ENCODE measurements around the gene OTULIN. TPM values are rescaled to one million over a fixed set of nuclear protein-coding genes. Genes with fewer than 3 reads are reported as not detected.

OTULIN gene
- total RNA-seq, 1 donor from 2014 or later, result 23.1 TPM

DNA sequence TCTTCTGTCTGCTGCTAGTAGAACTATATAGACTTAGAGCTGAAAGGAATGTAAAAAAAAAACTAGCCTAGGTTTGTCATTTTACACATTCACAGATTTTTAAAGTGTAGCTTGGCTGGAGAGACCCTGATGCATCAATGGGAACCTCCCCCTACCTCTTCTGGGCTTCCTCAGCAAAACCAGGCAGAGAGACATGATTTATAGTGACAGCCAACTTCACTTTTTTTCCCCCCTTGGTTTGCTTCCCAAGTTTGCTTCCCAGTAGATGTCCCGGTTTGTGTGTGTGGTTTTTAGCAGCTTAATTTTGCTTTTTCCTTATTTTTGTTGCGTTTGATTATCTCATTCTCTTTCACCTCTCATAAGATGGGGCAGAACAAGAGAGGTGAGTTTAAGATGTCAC, 1.8 kb downstream of the OTULIN start:
- no peak for DNase-seq
- ATAC-seq (ENCODE audit: poor library complexity), result no peak
- intact Hi-C loops (cut with DNase I), result no loop called here

GRCh38 chr5:14667290-14667689, 2.8 kb downstream of the OTULIN start:
- ATAC-seq (ENCODE audit: poor library complexity) (no peak), DNase-seq (no peak)
- intact Hi-C loops (cut with DNase I), result no loop called here

- DNase-seq, result no peak
- ATAC-seq (ENCODE audit: poor library complexity), result no peak
- intact Hi-C loops (cut with DNase I), result no loop called here
Observed at GRCh38 chr5:14667770-14668169, 3.3 kb downstream of the OTULIN start.

DNA sequence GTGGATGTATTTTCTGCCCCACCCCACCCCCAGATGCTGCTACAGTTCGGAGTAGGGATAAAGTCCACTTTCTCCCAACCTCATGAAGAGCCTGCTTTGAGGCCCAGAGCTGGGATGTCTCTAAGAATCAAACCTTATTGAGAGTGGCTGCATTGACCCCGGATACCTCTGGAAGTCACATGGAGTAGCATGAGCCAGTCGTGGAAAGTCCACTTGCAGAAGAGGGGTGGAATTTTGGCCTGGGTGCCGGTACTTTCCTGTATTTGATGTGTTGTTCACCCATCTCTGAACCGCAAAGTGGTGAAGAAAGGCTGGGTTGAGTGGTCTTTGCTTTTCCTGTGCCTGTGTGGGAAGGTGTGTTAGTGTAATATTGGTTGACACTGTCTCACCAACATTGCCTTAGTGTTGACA, 3.7 kb downstream of the OTULIN start:
- intact Hi-C loops (cut with DNase I), result no loop called here
- DNase-seq (no peak), ATAC-seq (ENCODE audit: poor library complexity) (no peak)

DNA sequence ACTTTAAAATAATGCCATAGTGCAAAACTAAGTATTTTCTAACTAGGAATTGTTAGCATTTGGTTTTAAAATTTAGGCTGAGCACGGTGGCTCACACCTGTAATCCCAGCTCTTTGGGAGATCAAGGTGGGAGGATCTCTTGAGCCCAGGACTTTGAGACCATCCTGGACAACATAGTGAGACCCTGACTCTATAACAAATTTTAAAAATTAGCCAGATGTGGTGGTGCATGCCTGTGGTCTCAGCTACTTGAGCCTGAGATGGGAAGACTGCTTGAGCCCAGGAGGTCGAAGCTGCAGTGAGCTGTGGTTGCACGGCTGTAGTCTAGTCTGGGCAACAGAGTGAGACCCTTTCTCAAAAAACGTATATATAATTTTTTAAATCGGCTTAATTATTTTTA, 4.9 kb downstream of the OTULIN start:
- intact Hi-C loops (cut with DNase I), result no loop called here
- ATAC-seq (ENCODE audit: poor library complexity), result no peak

GRCh38 chr5:14669975-14670374, 5.5 kb downstream of the OTULIN start:
- no peak for DNase-seq
- intact Hi-C loops (cut with DNase I), result no loop called here
- no peak for ATAC-seq (ENCODE audit: poor library complexity)

More for the DNA sequence above, 4.9 kb downstream of the OTULIN start:
- DNase-seq, result no peak

- DNase-seq (no peak), ATAC-seq (ENCODE audit: poor library complexity) (no peak)
- intact Hi-C loops (cut with DNase I), result no loop called here
Observed at GRCh38 chr5:14671414-14671813, 6.9 kb downstream of the OTULIN start.

- ATAC-seq (ENCODE audit: poor library complexity) (peak; percentile 10), DNase-seq (no peak)
- intact Hi-C loops (cut with DNase I), result no loop called here
Observed at GRCh38 chr5:14672082-14672481, 7.6 kb downstream of the OTULIN start.

DNA sequence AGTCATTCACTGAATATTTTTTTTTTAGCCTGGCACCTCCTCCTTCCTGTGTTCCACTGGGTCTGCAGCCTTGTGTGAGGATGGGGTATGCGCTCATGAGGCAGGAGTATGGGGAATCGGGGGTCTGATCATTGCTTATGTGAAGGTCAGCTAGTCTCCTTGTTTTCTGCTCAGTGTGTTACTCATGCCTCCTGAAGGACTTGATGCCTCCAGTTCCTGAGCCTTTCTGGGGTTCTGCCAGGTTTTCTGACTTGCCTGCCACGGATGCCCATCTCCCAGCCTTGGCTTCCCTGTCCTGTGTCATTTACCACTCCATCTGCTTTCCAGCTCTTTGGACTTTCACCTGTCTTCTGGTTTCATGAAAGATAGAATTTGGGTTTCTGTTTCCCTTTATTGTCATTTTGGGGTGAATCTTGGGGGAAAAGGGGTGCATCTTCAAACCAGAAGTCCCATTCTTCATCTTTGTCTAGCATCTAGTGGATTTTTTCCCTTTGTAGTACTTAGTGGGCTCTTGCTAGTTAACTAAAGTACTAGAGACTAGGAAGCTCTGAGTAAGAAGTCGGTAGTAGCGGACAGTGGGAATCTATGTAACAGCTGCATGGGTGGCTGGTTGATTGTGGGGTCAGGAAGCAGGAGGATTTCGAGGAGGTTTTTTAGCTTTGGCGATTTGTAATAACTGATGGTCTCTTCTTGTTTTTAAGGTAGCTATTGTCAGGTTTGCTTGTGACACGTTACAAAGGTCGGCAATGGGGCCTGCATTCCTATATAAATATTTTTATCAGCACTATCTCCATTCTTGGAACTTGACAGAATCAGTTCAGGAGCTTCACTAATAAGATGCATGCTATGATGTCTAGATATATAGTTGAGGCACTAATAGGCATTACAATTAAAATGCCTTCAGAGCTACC, 8.2 kb downstream of the OTULIN start:
- peak; percentile 15 for ATAC-seq (ENCODE audit: poor library complexity)
- intact Hi-C loops (cut with DNase I), result no loop called here
- no peak for DNase-seq

- ATAC-seq (ENCODE audit: poor library complexity) (no peak), DNase-seq (no peak)
- intact Hi-C loops (cut with DNase I), result no loop called here
Observed at GRCh38 chr5:14673443-14673842, 8.9 kb downstream of the OTULIN start.

- no peak for DNase-seq
- intact Hi-C loops (cut with DNase I), result no loop called here
- no peak for ATAC-seq (ENCODE audit: poor library complexity)
Observed at GRCh38 chr5:14674983-14675854, 10.7 kb downstream of the OTULIN start.

DNA sequence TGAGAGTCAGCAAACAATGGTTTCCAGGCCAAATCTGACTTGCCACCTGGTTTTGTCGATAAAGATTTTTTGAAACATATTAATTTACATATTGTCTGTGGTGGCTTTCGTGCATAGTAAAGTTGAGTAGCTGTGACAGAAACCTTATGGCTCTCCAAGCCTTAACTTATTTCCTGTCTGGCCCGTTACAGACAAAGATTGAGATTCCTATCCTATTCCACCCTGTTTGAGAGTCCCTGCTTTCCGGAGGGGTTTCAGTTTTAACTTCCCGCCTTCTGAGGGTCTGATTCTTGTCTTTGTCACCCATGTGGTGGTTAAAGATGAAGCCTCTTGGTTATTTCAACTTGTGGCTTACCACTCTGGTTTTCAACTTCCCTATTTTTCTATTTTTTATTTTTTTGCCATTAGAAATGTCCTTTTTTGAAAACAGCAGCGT, 11.4 kb downstream of the OTULIN start:
- ATAC-seq (ENCODE audit: poor library complexity) (no peak), DNase-seq (no peak)
- intact Hi-C loops (cut with DNase I), result no loop called here

- intact Hi-C loops (cut with DNase I), result no loop called here
- ATAC-seq (ENCODE audit: poor library complexity) (peak; percentile 30), DNase-seq (no peak)
Observed at GRCh38 chr5:14676320-14676719, 11.8 kb downstream of the OTULIN start.

DNA sequence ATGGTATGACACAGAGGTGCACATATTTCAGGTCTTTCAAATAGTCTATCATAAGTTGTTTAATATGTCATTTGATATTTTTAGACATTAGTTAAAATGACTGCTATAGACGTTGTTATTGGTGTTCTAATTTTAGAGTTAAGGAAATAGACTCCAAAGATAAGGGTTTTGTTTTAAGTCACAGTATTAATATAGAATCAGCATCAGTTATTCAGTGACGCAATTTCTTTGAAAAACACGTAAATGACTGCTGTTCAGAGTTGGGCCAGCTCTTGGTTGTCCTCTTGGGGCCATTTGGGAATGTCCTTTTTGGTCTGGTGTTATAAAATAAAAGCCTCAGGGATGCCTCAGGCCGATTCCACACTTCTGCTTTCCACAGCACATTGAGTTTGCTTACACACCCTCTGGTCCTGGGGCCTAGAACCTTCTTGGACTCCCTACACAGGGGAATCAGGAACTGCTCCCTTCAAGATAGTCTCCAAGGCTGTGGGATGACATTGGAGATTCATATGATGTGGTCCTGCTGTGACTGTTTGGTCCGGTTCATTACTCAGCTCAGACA, 14.3 kb downstream of the OTULIN start:
- DNase-seq (no peak), ATAC-seq (ENCODE audit: poor library complexity) (peak; percentile 2)
- intact Hi-C loops (cut with DNase I), result no loop called here

GRCh38 chr5:14679595-14679994, 15.1 kb downstream of the OTULIN start:
- DNase-seq, result no peak
- intact Hi-C loops (cut with DNase I), result no loop called here
- no peak for ATAC-seq (ENCODE audit: poor library complexity)

DNA sequence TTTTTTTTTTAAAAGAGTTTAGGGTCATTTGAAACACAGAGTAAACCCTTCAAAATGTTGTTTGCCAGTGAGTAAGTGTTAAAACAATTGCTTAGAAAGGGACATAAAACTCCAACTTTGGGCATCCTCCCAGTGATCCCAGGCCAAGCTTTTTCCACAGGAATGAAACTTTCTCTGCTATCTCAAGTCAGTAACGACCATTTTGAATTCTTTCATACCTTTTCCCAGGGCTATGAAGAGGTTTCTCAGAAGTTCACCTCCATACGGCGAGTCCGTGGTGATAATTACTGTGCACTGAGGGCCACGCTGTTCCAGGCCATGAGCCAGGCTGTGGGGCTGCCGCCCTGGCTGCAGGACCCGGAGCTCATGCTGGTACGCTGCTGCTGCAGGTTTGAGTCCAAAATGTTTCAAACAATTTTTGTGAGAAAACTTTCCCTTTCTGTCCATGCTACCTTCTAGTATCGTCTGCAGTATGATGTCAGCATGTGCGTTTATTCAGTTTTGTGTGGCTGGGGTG, 16.8 kb downstream of the OTULIN start:
- intact Hi-C loops (cut with DNase I), result no loop called here
- DNase-seq (peak; percentile 69), ATAC-seq (ENCODE audit: poor library complexity) (peak; percentile 71)

- DNase-seq, result no peak
- intact Hi-C loops (cut with DNase I), result no loop called here
Observed at GRCh38 chr5:14683906-14684455, 19.5 kb downstream of the OTULIN start.

GRCh38 chr5:14684757-14685156, 20.2 kb downstream of the OTULIN start:
- DNase-seq, result no peak
- intact Hi-C loops (cut with DNase I), result loop anchor here (5.0 kb wide), 1 partner anchor 328 kb away; no protein-coding TSS in a partner anchor
- peak; percentile 79 for ATAC-seq (ENCODE audit: poor library complexity)

More at GRCh38 chr5:14683906-14684455, 19.5 kb downstream of the OTULIN start:
- peak; percentile 14 for ATAC-seq (ENCODE audit: poor library complexity)

DNA sequence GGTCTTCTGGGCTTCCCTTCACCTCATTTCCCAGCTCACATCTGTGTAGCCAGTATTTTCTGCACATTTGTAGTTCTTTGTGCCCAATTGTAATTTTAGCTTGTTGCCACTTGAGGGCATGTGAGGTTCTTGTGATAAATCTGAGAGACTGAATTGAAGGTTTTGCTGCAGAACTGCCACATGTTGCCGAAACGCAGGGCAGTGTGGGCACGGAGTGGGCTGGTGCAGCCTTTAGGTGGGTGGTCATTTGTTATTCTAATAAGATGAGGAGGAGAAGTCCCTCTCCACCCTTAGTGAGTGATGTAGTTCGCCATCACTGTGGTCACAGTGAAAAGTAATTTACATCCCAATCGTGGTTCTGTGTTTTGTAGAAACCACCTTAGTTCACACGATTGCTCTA, 21.2 kb downstream of the OTULIN start:
- no peak for DNase-seq
- intact Hi-C loops (cut with DNase I), result loop anchor here (5.0 kb wide), 1 partner anchor 327 kb away; no protein-coding TSS in a partner anchor
- peak; percentile 56 for ATAC-seq (ENCODE audit: poor library complexity)
